HG02763 (cell line): ENCODE results near the gene ICAM3.
"Not testable (repeated sequence)": the region's sequence is repeated elsewhere in the genome, so short reads cannot be mapped to it uniquely, and the experiment has no call there.

ENCODE experiments used
- ATAC-seq: cut with Tn5 transposase; IDR thresholded peaks from one replicate; pipeline ENCODE4 v1.9.1; 2021; ENCODE audit warnings: mild to moderate bottlenecking, moderate library complexity; ENCODE audit not compliant: unreplicated experiment

The ICAM3 gene

DNA sequence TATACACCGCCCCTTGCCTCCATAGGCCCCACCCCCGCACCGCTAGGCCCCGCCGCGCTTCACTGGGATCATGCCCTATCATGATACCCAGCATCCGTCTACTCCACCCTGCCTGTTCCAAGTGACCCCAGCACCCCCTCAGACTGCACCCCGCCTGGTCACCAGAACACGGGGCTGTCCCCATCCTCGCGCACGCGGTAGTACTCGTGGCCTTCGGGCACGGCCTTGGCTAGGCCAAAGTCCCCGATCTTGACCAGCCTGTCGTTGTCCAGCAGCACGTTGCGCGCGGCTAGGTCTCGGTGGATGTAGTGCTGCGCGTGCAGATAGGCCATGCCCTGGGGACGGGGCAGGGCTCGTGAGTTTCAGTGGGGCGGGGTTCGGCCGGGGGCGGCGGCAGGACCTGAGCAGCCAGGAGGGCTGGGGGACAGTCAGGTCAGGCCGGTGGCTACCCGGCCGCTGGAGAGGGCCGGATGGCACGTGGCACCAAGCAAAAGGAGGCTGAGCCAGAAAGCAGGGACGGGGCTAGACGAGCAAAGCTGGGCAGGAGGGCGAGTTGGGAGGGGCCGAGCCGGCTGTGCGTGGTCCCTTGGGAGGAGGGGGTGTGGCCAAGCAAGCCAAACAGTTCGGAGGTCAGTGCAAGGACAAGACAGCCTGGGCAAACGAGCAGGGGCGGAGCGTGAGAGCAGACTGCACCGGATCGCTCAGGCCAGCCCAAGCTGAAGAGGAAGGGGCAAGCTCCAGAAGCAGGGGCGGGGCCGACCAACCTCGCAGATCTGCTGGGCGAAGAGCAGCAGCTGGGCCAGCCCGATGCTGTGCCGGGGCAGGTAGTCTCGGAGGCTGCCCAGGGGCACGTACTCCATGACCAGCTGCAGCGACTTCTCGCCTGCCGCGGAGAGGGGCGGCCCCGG, 13.6 kb upstream of the ICAM3 start:
- ATAC-seq = no peak

DNA sequence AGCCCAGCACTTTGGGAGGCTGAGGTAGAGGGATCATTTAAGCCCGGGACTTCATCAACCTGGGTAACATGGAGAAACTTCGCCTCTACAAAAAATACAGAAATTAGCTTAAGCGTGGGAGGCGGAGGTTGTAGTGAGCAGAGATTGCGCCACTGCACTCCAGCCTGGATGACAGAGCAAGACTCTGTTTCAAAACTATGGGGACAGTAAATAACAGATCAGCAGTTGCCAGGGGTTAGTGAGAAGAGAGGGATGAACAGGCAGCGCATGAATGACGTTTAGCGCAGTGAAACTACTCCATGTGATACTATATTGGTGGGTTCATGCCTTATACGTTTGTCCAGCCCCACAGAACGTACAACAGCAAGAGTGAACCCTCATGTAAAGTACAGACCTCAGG, 7.1 kb upstream of the ICAM3 start:
- no peak for ATAC-seq

- no peak for ATAC-seq
Observed at GRCh38 chr19:10344780-10345179, 5.4 kb upstream of the ICAM3 start.

DNA sequence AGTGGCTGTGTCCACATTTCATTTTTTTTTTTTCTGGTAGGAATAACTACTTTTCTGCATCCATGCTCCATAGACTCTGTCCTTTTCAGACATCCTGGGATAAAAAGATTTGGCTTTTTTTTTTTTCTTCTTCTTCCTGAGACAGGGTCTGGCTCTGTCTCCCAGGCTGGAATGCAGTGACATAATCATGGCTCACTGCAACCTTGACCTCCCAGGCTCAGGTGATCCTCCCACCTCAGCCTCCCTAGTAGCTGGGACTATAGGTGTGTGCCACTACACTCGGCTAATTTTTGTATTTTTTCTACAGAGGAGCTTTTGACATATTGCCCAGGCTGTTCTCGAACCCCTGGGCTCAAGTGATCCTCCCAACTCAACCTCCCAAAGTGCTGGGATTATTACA, 4.1 kb upstream of the ICAM3 start:
- no peak for ATAC-seq

DNA sequence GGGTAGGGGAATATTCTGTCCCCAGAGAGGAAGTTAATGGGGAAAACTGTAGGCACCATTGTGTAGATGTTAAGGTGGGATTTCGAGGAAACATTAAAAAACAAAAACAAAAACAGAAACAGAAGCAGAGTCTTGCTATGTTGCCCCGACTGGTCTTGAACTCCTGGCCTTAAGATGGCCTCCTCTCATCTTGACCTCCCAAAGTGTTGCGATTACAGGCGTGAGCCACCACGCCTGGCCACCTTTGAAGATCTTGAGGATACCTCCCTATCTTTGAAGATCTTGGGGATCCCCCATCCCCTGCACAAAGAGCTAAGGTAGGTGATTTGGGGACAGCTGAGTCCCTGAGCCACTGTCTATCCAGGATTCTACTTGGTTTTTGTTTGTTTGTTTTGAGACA, 553 bp upstream of the ICAM3 start:
- ATAC-seq = no peak

GRCh38 chr19:10338940-10339339, 484 bp downstream of the ICAM3 start:
- ATAC-seq = no peak

DNA sequence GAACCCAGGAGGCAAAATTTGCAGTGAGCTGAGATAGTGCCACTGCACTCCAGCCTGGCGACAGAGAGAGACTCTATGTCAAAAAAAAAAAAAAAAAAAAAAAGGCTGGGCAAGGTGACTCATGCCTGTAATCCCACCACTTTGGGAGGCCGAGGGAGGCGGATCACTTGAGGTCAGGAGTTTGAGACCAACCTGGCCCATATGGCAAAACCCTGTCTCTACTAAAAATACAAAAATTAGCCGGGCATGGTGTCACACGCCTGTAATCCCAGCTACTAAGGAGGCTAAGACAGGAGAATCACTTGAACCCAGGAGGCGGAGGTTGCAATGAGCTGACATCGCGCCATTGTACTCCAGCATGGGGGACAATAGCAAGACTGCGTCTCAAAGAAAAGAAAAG, 2.7 kb downstream of the ICAM3 start:
- not testable (repeated sequence) for ATAC-seq

DNA sequence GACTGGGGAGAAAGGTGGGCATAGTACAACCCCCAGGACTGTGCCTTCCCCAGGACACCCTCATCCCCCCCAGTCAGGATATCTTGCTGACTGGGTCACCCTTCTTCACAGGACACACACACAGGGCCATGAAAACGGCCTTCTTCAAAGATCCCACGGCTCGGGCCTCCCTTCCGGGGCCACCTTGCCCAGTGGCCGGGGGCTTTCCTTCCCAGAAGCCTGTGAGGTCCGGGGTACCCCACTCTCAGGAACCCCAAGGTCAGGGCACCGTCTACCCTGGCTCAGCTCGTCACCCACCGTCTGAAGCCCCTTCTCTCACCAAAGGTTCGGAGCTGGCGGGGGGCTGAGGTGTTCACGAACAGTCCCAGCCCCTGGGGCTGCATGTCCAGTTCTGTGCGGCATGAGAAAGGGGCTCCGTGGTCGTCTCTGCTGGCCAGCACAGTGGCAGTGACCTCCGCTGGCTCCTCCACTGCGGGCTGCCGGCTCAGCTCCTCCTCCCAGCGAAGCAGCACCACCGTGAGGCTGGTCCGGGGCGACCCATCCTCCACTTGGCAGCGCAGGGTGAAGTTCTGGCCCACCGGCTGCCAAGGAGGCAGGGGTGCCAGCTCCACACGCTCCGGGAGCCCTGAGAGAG, 4.0 kb downstream of the ICAM3 start:
- no peak for ATAC-seq

- ATAC-seq = no peak
Observed at GRCh38 chr19:10334588-10335351, 4.7 kb downstream of the ICAM3 start.

DNA sequence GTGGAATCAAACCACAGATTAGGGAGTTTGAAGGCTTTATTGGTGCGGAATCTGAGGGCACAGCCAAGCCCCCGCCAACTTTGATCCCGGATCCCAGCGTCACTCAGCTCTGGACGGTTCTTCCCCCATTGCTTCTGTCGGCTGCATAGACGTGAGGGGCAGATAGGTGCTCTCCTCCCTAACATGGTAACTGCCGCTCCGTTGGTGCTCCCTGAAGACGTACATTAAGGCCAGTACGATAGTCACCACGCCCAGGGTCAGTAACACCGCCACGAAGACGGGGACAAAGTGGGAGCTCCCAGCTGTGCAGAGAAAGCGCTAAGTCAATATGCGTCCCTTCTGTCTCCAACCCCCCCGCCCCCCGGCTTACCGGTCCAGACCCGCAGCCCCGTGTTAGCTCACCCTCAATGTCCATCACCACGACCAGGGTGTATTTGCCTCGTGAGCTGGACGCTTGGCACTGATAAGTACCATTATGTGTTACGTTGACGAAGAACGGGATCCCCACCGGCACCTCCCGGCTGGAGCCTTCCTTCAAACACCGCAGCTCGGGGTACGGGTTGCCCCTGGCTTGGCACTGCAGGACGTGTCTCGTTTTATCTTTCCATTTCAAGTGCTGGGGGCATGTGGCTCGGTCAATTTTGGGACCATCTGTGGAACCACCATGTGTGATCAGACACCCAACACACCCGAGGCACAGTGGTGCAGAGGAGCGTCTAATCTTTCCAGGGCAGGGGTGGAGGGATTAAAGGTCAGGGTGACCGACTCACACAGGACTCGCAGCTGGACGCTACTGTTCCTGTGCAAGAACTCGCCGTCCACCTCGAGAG, 5.5 kb downstream of the ICAM3 start:
- no peak for ATAC-seq

- ATAC-seq = peak; percentile 89
Observed at GRCh38 chr19:10332965-10333757, 6.3 kb downstream of the ICAM3 start, which contains the start of gene RAVER1. RAVER1 (minus strand) TSS chr19:10333529; CDS start chr19:10333507, 22 bp downstream.

DNA sequence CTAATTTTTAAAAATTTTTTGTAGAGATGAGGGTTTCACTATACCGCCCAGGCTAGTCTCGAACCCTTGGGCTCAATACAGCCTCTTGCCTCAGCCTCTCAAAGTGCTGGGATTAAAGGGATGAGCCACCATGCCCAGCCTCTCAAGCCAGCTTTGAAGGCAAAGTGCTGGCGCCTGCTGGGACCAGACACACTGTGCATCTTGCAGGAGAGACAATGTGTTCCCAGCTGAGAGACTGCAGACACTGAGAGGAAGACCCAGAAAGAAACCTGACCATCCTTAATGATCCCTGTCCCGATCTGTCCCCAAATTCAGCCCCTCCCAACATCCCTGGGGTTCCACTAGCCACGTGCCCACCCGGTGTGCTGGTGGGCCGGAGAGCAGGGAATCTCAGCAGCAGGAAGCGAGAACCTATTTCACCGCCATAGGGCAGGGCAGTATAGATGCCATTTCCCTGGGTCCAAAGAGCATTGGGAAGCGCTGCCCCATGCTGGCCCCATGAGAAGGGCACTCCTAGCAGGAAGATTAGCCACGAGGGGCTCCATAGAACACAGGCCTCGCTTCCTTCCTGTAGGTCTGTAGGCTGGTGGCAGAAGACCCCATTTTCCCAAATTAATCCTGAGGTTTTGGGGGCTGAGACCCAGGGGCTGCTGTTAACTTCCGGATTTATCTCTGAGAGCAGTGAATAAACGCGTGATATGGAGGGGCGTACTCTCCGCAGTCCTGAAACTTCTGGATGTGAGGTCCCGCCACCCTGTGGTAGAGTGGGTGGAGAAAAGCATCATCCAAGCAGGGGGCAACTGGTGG, 7.1 kb downstream of the ICAM3 start:
- ATAC-seq = no peak

- no peak for ATAC-seq
Observed at GRCh38 chr19:10329555-10329954, 9.9 kb downstream of the ICAM3 start.

DNA sequence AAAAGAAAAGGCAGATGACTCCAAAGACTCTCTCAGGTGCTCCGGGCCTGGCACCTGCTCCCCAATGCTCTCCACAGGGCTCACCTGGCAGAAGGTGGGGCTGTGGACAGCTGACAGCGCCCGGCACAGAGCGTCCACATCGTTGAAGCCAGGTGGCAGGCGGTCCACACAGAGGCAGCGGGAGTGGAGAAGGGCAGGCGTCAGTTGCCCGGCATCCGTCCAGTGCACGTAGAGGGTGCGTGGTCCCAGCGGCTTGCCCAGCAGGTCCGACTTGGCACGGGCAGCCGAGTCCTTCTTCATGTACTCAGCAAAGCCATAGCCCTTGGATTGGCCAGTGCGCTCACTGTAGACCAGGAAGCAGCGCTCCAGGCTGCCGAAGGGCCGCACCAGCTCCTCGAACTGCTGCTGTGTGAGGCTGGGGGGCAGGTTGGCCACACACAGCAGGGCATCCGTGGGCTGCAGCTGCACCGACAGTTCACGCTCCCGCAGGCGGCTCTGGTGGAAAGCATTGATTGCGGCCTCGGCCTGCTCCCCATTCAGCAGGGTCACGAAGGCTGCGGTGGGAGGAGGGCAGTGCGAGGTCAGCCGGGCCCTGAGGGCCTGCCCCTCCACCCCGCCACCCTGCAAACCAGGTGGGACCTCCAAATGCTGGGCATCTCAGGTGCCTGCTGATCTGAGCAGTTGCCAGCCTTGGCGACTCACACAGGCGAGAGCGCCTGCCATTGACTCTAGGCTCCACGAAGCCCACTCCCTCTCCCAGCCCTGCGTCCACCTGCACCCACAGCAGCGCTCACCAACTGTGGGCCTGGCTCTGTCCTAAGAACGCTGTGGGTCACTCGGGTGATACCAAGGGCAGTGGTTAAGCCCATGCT, 10.6 kb downstream of the ICAM3 start:
- ATAC-seq = no peak

- no peak for ATAC-seq
Observed at GRCh38 chr19:10327793-10328192, 11.6 kb downstream of the ICAM3 start.

- ATAC-seq = no peak
Observed at GRCh38 chr19:10325732-10326131, 13.7 kb downstream of the ICAM3 start.

DNA sequence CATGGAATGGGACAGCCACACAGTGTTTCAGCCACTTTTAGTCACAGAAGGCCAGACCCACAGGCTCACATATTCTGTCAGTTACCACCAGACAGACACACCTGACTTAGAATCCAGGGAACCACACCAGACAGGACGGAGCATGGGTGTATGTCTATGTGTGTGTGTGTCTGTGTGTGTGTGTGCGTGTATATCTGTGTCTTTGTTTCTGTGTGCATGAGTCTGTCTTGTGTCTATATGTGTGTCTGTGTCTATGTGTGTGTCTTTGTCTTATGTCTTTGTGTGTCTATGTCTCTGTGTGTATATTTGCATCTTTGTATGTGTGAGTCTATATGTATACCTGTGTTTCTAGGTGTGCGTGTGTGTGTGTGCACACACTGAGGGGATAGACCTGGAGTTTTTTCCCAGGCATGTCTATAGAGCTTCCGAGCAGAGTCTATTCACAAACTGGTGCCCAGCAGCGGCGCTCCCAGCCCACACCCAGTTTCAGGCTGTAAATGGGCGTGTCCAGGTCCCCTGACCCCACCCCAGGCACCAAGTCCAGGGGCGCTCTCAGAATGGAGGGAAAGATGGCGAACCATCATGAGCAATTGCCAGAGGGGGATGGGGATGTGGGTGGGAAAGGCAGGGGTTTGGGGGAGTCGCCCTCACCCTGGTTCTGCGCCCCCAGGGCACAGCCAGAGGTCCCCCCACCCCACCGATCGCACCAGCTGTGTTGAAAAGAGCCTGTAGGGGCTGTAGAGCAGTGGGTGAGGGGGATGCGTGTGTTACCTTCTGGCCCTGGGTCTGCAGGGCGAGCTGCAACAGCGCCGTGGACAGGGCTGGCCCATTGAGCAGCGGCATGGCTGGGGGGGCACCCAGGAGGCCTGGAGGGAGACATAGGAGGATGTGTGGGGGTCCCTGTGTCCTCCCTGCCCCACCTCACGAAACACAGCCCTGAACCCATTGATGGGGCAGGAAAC, 17.3 kb downstream of the ICAM3 start:
- ATAC-seq = no peak
